ENCODE measurements around the gene PIRT.

DNA sequence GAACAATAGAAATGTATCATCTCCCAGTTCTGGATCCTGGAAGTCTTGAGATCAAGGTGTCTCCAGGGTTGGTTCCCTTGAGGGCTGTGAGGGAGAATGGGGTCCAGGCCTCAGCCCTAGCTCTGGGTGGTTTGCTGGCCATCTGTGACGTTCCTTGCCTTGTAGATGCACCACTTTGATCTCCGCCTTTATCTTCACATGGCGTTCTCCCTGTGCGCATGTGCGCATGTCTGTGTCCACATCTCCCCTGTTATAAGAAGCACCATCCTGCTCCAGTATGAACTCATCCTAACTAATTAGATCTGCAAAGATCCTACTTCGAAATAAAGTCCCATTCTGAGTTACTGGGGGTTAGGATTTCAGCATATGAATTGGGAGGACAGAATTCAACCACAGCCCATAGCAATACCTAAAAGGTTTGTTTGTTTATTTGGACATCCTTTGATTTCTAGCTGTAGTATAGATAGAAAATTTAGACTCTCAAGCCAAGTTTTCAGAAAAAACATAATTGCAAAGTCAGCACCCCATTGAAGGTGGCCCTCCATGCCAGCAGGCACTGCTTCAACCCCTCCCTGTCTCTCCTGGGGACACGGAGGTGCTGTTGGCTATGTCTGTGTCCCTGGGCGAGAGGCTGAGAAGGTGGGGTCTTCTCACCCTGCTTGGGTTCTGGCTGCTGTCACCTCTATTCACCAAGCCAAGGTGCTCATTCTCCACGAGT lies 31.2 kb downstream of the PIRT start:
- TF ChIP-seq, protein P1, sequence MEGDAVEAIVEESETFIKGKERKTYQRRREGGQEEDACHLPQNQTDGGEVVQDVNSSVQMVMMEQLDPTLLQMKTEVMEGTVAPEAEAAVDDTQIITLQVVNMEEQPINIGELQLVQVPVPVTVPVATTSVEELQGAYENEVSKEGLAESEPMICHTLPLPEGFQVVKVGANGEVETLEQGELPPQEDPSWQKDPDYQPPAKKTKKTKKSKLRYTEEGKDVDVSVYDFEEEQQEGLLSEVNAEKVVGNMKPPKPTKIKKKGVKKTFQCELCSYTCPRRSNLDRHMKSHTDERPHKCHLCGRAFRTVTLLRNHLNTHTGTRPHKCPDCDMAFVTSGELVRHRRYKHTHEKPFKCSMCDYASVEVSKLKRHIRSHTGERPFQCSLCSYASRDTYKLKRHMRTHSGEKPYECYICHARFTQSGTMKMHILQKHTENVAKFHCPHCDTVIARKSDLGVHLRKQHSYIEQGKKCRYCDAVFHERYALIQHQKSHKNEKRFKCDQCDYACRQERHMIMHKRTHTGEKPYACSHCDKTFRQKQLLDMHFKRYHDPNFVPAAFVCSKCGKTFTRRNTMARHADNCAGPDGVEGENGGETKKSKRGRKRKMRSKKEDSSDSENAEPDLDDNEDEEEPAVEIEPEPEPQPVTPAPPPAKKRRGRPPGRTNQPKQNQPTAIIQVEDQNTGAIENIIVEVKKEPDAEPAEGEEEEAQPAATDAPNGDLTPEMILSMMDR (optimal IDR thresholded peaks at IDR 0.05 in 1 of 3, IDR thresholded peaks at IDR 0.05 in 1 of 3, conservative IDR thresholded peaks at IDR 0.05 in 1 of 3; ENCODE audit: extremely low read depth in 1 of 3, insufficient read depth in 2 of 3, low read length in 3 of 3) = no peak
- no peak for TF ChIP-seq EZH2 (IDR thresholded peaks at IDR 0.05; ENCODE audit: low read length)

Measured in keratinocyte (primary cell).